ENCODE measurements around the gene LRP4.
"Not testable (repeated sequence)": the region's sequence is repeated elsewhere in the genome, so short reads cannot be mapped to it uniquely, and the experiment has no call there.

Gene LRP4, protein sequence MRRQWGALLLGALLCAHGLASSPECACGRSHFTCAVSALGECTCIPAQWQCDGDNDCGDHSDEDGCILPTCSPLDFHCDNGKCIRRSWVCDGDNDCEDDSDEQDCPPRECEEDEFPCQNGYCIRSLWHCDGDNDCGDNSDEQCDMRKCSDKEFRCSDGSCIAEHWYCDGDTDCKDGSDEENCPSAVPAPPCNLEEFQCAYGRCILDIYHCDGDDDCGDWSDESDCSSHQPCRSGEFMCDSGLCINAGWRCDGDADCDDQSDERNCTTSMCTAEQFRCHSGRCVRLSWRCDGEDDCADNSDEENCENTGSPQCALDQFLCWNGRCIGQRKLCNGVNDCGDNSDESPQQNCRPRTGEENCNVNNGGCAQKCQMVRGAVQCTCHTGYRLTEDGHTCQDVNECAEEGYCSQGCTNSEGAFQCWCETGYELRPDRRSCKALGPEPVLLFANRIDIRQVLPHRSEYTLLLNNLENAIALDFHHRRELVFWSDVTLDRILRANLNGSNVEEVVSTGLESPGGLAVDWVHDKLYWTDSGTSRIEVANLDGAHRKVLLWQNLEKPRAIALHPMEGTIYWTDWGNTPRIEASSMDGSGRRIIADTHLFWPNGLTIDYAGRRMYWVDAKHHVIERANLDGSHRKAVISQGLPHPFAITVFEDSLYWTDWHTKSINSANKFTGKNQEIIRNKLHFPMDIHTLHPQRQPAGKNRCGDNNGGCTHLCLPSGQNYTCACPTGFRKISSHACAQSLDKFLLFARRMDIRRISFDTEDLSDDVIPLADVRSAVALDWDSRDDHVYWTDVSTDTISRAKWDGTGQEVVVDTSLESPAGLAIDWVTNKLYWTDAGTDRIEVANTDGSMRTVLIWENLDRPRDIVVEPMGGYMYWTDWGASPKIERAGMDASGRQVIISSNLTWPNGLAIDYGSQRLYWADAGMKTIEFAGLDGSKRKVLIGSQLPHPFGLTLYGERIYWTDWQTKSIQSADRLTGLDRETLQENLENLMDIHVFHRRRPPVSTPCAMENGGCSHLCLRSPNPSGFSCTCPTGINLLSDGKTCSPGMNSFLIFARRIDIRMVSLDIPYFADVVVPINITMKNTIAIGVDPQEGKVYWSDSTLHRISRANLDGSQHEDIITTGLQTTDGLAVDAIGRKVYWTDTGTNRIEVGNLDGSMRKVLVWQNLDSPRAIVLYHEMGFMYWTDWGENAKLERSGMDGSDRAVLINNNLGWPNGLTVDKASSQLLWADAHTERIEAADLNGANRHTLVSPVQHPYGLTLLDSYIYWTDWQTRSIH (N-terminal part only)

DNA sequence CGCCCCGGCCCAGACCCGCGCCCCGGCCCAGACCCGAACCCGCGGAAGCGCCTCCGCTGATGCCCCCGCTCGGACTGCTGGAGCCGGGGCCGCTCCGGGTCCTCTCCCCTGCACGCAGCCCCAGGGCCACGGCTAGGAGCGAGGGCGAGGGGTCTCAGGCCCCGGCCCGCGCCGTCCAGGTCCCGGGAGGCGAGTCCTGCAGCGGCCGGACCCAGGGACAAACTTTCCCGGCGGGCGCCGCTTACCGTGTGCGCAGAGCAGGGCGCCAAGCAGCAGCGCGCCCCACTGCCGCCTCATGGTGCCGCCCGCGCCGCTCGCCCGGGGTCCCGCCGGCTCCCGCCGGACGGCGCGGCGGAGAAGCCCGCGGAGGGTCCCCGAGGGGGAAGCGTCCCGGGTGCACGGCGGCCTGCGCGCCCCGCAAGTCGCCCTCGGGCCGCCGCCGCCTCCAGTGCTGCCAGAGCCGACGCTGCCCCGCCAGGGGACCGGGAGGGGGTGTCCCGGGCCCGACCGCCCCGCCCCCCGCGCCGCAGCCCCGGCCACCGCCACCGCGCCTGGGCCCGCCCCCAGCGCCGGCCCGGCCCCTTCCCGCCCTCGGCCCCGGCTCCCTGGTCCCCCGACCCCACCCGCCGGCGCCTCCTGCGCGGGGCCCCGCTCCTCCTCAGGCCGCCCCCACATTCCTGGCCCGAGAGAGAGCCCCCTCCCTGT is at the start of gene LRP4:
Gene LRP4 (minus strand): TSS at position 468 of the 705 bp plus-strand sequence. CDS start 171 bp downstream, at position 297.
- peak; percentile 44 for DNase-seq

DNA sequence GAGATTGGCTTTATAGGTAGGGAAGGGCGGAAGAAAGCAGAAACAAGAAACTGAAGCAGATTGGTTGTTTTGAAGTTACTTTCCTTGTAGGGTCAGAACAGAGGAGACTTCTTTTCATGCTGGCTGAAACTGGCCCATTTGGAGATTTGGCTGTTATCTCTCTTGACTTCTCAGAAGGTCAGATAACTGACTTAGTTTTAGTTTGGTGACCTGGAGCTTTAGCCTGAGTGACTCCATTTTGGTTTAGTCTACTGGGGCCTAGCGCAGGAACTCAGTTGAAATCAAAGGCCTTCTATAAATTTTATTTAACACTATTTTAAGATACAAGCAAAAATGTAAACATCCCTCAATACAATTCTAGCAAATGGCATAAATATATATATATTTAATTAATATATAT is 49.6 kb upstream of the LRP4 start:
- DNase-seq = no peak

DNA sequence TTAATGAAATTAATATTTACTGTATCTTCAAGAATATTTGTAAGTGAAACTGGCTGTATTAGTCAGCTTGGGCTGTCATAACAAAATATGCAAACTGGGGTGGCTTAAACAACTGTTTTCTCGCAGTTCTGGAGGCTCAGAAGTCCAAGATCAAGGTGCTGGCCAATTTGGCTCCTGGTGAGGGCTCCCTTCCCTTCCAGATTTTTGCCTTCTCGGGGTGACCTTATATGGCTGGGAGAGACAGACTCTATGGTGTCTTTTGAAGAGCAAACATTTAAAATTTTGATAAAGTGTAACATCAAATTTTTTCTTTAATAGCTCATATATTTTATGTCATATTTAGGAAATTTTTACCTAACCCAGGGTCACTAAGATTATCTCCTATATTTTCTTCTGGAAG is 48.4 kb upstream of the LRP4 start:
- no peak for DNase-seq

DNA sequence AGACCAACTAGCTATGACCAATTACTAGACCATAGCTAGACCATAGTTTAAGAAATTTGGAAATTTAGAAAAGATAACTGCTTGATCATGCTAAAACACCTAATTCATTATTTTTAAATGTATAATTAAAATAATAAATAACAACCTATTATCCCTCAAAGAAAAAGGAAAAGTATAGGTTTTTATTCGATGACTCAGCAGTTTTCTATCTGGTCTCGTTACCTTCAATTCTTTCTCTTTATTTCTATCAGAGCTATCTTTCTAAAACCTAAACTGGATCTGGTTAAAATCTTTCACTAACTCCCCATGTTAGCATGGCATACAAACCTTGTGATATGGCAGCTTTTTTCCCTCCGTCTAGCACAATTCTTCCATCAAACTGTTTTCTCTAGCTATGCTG is 45.5 kb upstream of the LRP4 start:
- DNase-seq = no peak

DNA sequence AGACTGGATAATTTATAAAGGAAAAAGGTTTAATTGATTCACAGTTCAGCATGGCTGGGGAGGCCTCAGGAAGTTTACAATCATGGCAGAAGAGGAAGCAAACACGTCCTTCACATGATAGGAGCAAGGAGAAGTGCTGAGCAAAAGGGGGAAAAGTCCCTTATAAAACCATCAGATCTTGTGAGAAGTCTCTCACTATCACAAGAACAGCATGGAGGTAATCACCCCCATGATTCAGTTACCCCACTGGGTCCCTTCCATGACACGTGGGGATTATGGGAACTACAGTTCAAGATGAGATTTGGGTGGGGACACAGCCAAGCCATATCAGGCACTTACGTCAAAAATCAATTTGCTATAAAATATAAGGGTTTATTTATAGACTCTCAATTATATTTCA is 43.5 kb upstream of the LRP4 start:
- DNase-seq = not testable (repeated sequence)

DNA sequence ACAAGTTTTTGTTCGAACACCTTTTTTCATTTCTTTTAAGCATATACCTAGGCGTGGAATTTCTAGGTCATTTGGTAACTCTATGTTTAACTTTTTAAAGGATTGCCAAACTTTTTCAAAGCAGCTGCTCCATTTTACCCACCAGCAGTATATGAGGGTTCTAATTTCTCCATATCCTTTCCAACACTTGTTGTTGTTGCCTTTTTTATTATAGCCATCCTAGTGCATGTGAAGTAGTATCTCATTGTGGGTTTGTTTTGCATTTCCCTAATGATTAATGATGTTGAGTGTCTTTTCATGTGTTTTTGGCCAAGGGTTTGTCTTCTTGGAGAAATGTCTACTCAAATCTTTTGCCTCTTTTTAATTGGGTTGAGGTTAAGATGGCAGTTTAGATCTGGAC is 42.7 kb upstream of the LRP4 start:
- no peak for DNase-seq

DNA sequence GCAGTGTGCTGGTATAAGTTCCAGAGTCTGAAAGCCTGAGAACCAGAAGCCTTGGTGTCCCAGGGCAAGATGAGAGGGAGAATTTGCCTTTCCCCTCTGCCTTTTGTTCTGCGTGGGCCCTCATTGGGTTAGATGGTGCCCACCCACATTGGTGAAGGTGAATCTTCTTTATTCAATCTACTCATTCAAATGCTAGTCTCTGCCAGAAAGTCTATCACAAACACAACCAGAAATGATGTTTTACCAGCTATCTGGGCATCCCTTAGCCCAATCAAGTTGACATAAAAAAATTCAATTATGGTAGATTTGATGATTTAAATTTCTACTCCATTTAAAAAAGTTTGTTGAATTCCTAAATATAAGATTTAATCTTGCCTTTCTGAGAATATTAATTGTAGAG is 40.4 kb upstream of the LRP4 start:
- no peak for DNase-seq

DNA sequence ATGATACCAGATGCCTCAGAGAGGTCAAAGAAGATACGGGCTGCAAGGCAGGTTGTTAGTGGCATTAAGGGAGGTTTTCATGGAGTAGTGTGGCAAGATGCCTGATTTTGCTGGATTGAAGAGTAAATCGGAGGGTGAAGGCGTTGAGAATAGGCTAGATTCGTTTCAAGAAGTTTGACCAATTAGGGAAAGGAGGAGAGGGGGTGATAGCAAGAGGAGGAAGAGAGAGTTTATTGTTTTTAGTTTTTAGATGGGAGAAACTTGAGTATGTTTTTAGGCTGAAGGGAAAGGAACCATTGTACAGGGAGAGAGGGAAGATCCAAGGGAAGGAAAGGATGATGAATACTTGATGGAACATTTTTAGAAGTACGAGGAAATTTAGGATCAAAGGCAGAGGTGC is 34.7 kb upstream of the LRP4 start:
- no peak for DNase-seq

DNA sequence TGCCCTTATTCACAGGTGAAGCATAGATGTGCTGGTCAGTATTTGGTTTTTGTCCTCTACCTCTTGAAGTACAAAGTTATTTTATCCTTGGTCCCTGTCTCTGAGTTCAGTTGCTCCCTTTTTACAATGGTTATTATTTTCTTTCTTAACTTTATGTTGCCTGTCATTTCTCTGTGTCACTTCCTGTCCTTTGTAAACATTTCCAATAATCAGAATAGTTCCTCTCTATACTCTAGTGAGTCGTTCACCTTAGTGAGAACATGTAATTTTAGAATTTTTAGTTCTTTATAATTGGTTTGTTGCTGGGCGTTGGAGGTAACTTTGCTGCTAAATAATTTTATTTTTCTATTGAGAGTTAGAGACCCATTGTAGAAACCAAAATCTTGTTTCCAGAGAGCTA is 34.2 kb upstream of the LRP4 start:
- no peak for DNase-seq

DNA sequence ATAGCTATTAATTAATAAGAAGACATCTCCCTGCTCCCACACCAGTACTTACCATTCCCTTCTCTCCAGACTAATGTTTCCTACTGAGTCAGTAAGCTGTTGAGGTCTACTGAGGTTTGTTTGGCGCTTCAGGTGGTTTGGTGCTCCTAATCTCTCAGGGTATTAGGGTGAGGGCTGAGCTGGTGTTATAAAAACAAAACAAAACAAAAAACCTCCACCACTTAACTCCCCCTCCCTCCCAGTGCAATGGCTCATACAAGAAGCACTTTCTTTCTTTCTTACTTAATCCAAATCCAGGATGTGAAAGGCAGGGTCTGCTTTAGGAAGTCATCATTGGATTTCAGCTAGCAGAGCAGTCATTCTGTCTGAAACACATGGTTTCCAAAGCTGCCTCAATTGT is 33.5 kb upstream of the LRP4 start:
- DNase-seq = no peak

DNA sequence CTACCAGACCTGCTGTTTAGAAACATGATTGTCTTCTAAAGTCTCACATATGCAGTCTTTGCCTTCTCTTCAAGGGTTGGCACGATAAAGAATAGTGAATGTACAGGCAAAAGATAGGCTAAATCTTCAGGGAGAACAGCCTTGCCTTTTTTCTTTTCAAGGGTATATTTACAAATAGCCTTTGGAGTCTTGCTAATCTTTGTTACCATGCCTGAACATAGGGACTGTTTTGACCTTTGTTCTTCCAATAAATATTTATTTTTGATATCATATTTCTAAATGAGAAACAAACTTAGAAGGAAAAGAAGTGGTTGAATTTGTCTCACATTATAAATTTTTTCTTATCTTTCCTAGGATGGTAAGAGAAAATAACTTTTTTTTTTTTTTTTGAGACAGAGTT is 30.9 kb upstream of the LRP4 start:
- no peak for DNase-seq

DNA sequence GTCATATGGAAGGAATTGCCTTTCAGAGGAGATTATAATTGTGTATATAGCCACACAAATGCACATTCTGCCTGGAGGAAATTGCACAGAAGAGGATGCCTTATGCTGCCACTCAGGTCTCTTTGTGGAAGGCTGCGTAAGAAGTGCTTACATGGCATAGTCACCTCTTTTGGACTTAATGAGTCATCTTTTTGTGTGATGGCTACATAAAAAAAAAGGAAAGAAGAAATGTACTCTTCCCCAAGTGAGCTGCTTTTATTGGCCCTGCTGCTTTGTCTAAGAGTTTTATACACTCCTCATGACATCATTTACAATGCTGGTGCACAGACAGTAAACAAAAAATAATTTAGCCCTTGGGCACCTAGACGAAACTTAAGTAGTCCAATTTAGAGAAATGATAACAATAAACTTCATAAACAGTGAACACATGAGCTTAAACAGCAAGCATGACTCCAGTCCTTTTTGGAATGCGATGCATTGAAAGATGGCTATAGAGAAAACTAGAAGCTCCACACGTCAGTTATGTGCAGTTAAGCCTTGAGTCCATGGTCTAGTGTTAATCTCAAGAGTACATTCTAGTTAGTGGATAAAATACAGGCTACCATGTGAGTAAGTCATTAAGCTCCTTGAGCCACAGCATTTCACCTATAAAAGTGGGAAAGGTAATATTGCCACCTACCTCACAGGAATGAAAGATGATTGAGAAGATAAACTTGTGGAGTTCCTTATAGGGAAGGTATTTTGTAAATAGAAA is 30.2 kb upstream of the LRP4 start:
- DNase-seq = no peak

DNA sequence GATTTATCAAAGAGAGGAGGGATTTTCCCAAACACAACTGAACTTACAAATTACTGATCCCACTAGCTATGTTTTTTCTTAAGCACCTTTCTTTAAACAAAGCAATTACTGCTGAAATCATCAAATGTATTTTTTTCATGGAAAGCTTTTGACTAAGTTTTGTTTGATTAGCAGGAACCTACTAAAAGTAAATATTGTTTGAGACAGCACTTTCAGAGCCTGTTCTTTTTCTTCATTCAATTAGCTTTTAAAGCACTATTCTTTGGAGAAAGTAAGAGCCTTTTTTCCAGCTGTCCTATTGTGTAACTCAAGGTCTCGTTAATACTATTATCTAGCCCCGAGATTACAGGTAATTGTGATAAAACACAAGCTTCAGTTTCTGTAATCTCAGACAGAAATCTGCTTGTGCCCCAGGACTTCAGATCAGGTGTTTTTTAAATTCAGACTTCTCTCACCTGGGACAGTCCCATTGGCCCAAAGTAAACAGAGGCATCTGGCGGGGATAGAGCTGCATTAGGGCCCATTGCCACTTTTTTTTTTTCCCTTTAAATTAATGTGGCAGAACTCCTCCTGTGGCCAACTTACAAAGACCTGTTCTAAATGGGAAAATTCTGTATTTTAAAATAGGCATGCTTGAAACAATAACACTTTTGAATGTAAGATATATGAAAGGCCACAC is 29.2 kb upstream of the LRP4 start:
- no peak for DNase-seq

DNA sequence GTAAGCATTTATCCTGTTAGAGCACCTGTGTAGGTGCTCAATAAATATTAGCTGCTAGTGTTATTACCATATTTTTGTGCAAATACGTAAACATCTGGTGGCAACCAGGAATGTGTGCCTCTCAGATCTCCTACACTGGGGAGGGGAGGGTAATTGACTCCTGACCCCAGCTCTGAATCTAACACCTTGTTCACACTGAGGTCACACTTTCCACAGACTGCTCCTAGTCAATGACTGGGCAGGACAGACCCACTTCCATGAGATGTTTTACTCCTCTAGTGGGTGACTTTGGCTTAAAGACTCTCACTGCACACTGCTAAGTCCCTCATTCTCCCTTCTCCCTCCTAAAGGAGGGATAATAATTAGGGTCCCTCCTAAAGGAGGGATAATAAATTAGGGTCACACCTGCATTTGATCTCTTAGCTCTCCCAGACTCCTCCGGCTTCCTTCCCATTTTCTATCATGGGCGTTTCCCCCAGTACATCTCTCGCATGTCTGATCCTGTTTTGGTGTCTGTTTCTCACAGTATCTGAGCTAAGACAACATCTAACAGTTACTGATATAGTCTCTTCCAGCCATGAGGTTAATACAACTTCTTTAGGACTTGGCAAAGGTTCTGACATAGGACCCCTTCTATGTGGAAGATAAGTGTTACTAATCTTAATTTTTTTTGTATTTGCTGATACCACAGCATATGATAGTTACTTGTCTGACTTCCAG is 26.2 kb upstream of the LRP4 start:
- DNase-seq = no peak

DNA sequence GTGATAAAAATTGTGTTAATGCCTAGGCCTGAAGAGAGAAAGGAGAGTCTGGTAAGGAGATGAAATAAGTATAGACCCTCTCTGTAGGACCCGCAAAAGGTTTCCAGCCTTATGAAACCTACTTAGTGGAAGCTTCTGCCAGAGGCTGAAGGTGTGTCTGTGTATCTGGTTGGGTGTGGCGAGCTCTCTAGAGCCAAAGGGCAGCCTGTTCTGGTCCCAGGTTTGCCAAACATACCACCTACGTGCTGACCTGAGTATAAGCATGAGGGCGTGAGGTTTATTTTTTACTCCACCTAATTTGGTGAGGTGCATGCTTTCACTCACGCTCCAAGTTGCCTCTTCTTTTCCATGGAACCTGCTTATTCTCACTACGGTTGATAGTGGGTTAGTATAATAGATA is 23.8 kb upstream of the LRP4 start:
- DNase-seq = no peak

DNA sequence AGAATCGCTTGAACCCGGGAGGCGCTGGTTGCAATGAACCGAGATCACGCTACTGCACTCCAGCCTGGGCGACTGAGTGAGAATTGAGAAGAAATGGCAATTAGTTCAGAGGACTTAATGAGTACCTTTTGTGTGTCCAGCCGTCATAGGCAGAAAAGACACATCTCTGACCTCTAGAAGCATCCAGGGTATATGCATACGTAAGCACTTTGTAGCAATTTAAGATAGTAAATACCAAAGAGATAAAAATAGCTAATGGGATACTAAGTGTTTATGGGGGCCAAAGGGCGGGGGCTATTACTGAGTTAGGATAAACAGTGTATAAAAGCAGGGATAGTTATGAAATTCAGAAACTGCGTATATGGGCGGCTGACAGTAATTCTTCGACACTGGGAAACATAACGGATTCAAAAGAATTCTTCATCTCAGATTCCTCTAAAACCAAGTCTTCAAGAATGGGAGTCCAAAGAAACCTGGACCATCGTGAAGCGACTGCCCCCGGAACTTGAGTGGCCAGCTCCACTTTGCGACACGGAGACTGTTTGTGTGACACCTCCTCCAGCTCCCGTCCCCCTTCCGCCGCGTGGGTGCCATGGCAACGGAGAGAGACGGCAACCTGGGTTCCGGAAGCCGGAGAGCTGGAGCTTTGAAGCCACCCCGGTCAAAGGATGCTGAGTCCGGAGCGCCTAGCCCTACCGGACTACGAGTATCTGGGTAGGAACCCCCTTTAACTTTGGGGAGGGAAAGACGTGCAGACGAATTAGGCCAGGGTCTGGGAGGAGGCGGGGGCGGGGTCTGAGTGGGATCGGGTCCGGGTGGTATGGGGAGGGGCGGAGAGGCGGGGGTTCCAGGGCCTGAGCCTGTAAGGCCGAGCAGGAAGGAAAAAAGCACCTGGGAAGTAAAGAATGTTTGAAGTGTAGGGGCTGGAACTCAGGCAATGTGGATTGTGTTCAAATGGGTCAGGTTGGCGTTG is 18.1 kb upstream of the LRP4 start, which contains the start of gene CSTPP1:
Gene CSTPP1 (plus strand): TSS at position 624 of the 973 bp plus-strand sequence. CDS start 45 bp downstream, at position 669.
- peak; percentile 93 for DNase-seq

DNA sequence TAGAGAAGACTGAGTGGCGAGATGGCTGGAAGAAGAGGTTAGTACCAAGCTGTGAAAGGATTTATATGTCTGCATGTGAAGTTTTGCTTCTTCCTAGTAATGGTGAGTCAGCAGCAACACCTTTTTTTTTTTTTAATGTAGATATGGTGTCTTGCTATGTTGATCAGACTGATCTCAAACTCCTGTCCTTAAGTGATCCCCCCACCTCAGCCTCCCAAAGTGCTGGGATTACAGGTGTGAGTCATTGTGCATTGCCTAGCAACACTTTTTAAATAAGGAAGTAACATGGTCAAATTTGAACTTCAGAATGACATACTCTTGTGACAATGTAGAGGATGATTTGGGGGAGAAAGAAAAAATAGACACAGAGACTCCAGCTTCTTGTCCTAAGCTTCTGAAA is 11.7 kb upstream of the LRP4 start:
- no peak for DNase-seq

DNA sequence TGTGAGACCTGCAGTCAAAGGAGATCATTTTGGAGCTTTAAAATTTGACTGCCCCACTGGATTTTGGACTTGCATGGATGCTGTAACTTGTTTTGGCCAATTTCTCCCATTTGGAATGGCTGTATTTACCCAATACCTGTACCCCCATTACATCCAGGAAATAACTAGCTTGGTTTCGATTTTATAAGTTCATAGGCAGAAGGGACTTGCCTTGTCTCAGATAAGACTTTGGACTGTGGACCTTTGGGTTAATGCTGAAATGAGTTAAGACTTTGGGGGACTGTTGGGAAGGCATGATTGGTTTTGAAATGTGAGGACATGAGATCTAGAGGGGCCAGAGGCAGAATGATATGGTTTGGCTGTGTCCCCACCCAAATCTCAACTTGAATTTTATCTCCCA is 10.4 kb upstream of the LRP4 start:
- DNase-seq = not testable (repeated sequence)

DNA sequence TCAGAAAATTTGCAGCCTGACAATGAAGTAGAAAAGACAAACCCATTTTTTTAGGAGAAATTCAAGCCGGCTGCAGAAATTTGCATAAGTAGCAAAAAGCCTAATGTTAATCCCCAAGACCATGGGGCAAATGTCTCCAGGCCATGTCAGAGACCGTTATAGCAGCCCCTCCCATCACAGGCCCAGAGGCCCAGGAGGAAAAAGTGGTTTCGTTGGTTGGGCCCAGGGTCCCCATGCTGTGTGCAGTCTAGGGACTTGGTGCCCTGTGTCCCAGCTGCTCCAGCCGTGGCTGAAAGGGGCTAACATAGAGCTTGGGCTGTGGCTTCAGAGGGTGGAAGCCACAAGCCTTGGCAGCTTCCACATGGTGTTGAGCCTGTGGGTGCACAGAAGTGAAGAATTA is 9.6 kb upstream of the LRP4 start:
- DNase-seq = not testable (repeated sequence)
